Middle frontal gyrus (tissue), 1 donor: ENCODE data around the gene COL27A1.
"Not testable (repeated sequence)": the region's sequence is repeated elsewhere in the genome, so short reads cannot be mapped to it uniquely, and the experiment has no call there.

ENCODE experiments used
- DNase-seq: peaks from one replicate; pipeline ENCODE4 v3.0.0-alpha.2; 2015; ENCODE audit warnings: low spot score; ENCODE audit errors: extremely low spot score

The COL27A1 gene

GRCh38 chr9:114320710-114321109 lies 165.4 kb downstream of the COL27A1 start:
- DNase-seq: not testable (repeated sequence)

GRCh38 chr9:114321759-114322158 lies 166.4 kb downstream of the COL27A1 start:
- no peak for DNase-seq

- DNase-seq: not testable (repeated sequence)
Measured at GRCh38 chr9:114322160-114322818, 167.0 kb downstream of the COL27A1 start.

- not testable (repeated sequence) for DNase-seq
Measured at GRCh38 chr9:114322831-114323531, 167.6 kb downstream of the COL27A1 start, which contains the start of gene ORM1. Gene ORM1, plus strand, starts transcription at chr9:114323098. Its CDS starts 36 bp downstream, at chr9:114323134.

GRCh38 chr9:114323849-114324248 lies 168.5 kb downstream of the COL27A1 start:
- DNase-seq: not testable (repeated sequence)

- no peak for DNase-seq
Measured at GRCh38 chr9:114324492-114324891, 169.2 kb downstream of the COL27A1 start.

- not testable (repeated sequence) for DNase-seq
Measured at GRCh38 chr9:114324965-114325364, 169.6 kb downstream of the COL27A1 start.

GRCh38 chr9:114325684-114326254 lies 170.4 kb downstream of the COL27A1 start:
- DNase-seq: not testable (repeated sequence)

- DNase-seq: no peak
Measured at GRCh38 chr9:114327749-114328148, 172.4 kb downstream of the COL27A1 start.

- DNase-seq: not testable (repeated sequence)
Measured at GRCh38 chr9:114328357-114328820, 173.1 kb downstream of the COL27A1 start.

- not testable (repeated sequence) for DNase-seq
Measured at GRCh38 chr9:114328937-114329624, 173.7 kb downstream of the COL27A1 start.

GRCh38 chr9:114329625-114330022 lies 174.3 kb downstream of the COL27A1 start, which contains the start of gene ORM2:
Gene ORM2, plus strand, starts transcription at chr9:114329869. Its CDS starts 36 bp downstream, at chr9:114329905.
- DNase-seq: not testable (repeated sequence)

GRCh38 chr9:114330636-114331035 lies 175.3 kb downstream of the COL27A1 start:
- no peak for DNase-seq

GRCh38 chr9:114331229-114332195 lies 176.2 kb downstream of the COL27A1 start:
- DNase-seq: not testable (repeated sequence)

GRCh38 chr9:114332474-114333040 lies 177.2 kb downstream of the COL27A1 start:
- DNase-seq: not testable (repeated sequence)

- not testable (repeated sequence) for DNase-seq
Measured at GRCh38 chr9:114333718-114334117, 178.4 kb downstream of the COL27A1 start.

GRCh38 chr9:114334490-114334889 lies 179.2 kb downstream of the COL27A1 start:
- no peak for DNase-seq

GRCh38 chr9:114335745-114336144 lies 180.4 kb downstream of the COL27A1 start:
- DNase-seq: no peak

- DNase-seq: no peak
Measured at GRCh38 chr9:114336157-114336556, 180.8 kb downstream of the COL27A1 start.
